Urinary bladder (tissue), 4 donors: ENCODE results near the gene JAK1. TPM values are rescaled to one million over a fixed set of nuclear protein-coding genes. Genes with fewer than 3 reads are reported as not detected.
A peak's percentile ranks its signal among the peaks of the same experiment; 100 is the strongest.

Experiments used
- DNase-seq: peaks from one replicate; pipeline ENCODE4 v3.0.0-alpha.2; 2015; ENCODE audit errors: extremely low spot score
- H3K27ac ChIP-seq: one replicate; pipeline ENCODE4 v1.5.1; 2013; ENCODE audit warnings: low read depth, mild to moderate bottlenecking, moderate library complexity
- H3K36me3 ChIP-seq: one replicate; pipeline ENCODE4 v1.6.1; 2013; ENCODE audit warnings: mild to moderate bottlenecking, moderate library complexity; ENCODE audit not compliant: insufficient read depth
- H3K4me1 ChIP-seq: one replicate; pipeline ENCODE4 v1.6.1; 2013; ENCODE audit warnings: mild to moderate bottlenecking, moderate library complexity; ENCODE audit not compliant: insufficient read depth
- H3K4me3 ChIP-seq: one replicate; pipeline ENCODE4 v1.5.1; 2013; ENCODE audit warnings: low read depth, low read length
- WGBS: extraction: QIAGEN DNeasy Blood & Tissue Kit; methylation state at CpG from one replicate; pipeline ENCODE4 v1.1.7; 2013; 5-methylcytosine and 5-hydroxymethylcytosine counted together
- polyA plus RNA-seq: library from polyadenylated mRNA; stranded (reverse); fragments of 200-250 nt; gene quantifications from one replicate; pipeline ENCODE4 v1.2.3, GENCODE V29; 2013
- total RNA-seq: library from RNA; depleted of rRNA; stranded (reverse); fragments of >200 nt; gene quantifications from one replicate; pipeline ENCODE4 v1.2.3, GENCODE V29; 2014
- donor health status: healthy with polysubstance abuse.
- donor health status: healthy.

Gene JAK1
- total and polyA plus RNA-seq, 2 donors = 86.8 to 137 TPM

DNA sequence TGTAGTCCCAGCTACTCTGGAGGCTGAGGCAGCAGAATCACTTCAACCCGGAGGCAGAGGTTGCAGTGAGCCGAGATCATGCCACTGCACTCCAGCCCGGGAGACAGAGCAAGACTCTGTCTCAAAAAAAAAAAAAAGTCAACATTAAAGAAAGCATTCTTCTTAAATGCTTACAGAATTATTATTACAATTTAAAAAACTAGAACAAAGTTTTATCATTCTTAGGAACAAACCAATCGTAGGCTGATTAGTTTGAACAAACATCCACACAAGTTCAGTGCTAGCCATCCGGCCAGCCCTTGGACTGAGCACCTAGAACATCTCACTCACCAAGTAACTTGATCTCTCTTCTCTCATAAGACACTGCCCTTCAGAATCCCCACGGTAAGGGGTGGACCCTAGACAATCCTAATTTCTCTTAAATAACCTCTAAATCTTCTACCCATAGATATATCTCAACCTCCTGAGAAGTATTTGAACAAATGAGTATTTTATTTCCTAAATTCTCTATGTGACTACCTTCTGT, 16.0 kb downstream of the JAK1 start:
- 72% methylated on average over 6 of the region's 6 CpGs for WGBS
- Histone ChIP-seq H3K36me3 (no peaks in the 10 kb centered on the region), H3K27ac (no peak overlapping the region), H3K4me3 (no peak overlapping the region), H3K4me1 (no peaks in the 10 kb centered on the region)
- DNase-seq = no peak

DNA sequence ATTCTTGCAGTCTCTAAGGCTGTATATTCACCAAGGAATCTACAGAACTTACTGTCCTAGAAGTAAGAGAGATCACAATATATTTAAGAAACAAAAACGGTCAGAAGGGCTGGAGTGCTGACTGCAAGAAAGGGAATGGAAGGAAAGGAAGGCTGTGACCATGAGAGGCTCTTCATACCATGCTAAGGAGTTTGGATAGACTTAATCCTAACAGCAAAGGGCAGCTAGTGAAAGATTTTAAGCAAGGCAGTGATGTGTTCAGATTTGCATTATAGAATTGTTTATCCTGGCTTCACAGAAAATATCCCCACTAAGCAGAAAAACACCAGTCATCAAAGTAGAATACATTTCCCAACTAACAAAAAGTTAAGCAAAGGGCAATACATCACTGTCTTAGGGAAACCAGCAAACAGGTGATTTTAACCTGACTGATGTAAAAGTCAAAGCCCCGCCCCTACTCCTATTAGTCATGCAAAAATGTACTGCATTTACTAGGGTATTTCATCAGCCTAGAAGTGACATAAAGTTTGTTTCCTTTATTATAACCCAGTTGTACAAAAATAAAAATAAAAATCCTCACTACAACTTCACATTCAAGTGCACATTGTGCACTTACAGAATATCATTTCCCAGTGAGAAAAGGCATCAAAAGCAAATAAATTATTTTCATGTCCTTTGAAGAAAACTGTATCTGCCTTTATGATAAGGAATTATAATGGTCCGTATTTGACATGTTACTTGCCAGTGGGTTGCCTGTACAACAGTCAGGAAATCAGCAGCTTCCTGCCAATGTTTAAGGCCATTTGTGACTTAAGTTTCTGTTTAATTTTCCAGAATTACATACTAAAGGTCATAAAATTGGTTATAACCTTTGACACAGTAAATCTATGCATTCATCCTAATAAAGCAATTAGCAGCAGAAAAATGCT, 17.2 kb downstream of the JAK1 start:
- 66% methylated on average over 3 of the region's 3 CpGs for WGBS
- no peak for DNase-seq
- H3K36me3 ChIP-seq = no peaks in the 10 kb centered on the region

DNA sequence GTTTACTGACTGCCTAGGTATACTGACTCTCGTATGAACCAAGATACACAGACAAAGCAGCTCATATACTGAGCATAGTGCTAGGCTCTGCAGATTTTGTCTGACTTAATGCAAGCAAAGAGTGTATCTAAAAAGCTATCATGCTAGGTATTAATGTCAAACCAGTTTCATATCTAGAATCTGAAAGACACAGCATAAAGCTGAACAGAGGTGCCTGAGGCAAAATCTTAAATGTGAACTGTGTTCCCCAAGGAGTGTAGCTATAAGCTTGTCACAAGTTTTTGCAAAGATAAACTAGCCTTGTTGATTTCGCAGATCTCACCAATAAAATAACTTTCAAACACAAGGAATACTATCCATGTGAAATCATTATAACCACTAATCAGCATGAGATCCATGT, 18.1 kb downstream of the JAK1 start:
- no peak overlapping the region for H3K27ac ChIP-seq
- no peaks in the 10 kb centered on the region for H3K36me3 ChIP-seq
- DNase-seq = no peak
- no peaks in the 10 kb centered on the region for H3K4me1 ChIP-seq
- no peak overlapping the region for H3K4me3 ChIP-seq
- WGBS = 84% methylated on average over 2 of the region's 2 CpGs

More for the DNA sequence above, 17.2 kb downstream of the JAK1 start:
- no peak overlapping the region for H3K27ac ChIP-seq
- no peaks in the 10 kb centered on the region for H3K4me1 ChIP-seq
- H3K4me3 ChIP-seq = no peak overlapping the region

DNA sequence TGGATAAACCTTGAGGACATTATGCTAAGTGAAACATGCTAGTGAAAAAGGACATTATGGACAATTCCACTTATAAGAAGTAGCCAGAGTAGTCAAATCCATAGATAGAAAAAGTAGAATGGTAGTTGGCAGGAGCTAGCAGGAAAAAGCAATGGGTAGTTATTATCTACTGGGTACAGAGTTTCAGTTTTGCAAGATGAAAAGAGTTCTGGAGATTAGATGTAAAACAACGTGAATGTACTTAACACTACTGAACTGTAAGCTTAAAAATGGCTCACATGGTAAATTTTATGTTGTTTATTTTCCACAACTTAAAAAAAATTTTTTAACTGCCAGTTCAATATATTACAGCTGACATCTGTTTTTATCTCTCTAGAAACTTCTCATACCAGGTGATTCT, 19.4 kb downstream of the JAK1 start:
- H3K4me3 ChIP-seq = no peak overlapping the region
- H3K36me3 ChIP-seq = no peaks in the 10 kb centered on the region
- H3K4me1 ChIP-seq = no peaks in the 10 kb centered on the region
- no peak overlapping the region for H3K27ac ChIP-seq
- 78% methylated on average over 1 of the region's 1 CpG for WGBS
- no peak for DNase-seq

DNA sequence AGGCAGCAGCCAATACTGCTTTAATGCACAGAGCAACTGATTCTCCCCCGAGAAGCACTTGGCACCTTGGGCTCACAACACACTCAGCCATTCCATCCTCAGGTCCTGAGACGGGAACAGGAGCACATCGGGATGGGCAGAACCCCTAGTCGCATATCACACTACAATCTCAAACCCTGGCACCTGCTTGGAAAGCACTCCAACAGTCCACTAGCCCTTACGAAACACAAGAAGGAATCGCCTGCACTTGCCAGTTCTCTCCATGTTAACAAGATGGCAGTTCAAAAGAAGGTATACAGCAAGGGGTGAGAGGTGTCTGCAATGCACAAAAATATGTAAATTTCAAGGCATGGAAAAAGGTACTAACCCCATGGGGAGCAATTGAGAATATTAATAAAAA, 21.4 kb downstream of the JAK1 start:
- H3K4me1 ChIP-seq = peaks cover 6% of the 10 kb centered on the region
- no peak overlapping the region for H3K4me3 ChIP-seq
- no peak for DNase-seq
- H3K36me3 ChIP-seq = no peaks in the 10 kb centered on the region
- WGBS = 93% methylated on average over 6 of the region's 6 CpGs
- no peak overlapping the region for H3K27ac ChIP-seq

DNA sequence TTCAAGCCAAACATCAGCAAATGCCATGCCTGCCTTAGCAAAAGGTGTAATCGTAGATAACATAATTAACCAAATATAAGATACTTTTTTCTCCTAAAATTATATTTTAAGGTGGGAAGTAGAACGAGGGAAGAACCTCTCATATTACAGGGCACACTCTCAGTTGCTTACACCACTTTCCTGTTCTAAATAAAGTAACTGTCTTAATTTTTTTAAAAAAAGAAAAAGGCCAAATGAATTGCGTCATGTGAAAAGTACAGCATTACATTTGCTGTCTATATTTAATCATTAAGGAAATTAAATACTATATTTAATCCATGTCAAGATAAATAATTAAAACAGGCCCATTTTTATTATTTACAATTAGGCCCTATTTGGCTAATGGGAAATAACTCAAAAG, 23.7 kb downstream of the JAK1 start:
- Histone ChIP-seq H3K36me3 (no peaks in the 10 kb centered on the region), H3K4me3 (no peak overlapping the region), H3K4me1 (peaks cover 6% of the 10 kb centered on the region), H3K27ac (no peak overlapping the region)
- WGBS = 47% methylated on average over 3 of the region's 3 CpGs
- no peak for DNase-seq

DNA sequence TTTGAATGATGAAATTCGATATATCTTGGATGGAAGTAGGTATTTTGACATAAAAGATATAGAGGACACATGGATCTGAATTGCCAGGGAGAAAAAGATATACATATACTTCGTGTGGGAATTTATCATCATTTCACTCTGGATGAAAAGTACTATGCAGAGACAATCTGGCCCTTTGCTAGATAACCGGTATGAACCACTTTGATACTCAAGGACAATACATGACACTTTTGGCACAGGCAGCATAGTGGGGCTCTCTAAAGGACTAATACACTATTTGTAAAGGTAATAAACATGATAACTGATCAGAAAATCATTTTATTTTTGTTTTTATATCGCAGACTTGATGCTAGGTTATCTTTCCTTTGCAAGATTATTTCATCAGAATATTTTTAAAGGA, 24.2 kb downstream of the JAK1 start:
- 88% methylated on average over 4 of the region's 4 CpGs for WGBS
- Histone ChIP-seq H3K27ac (no peak overlapping the region), H3K4me1 (peaks cover 6% of the 10 kb centered on the region), H3K36me3 (no peaks in the 10 kb centered on the region), H3K4me3 (no peak overlapping the region)
- no peak for DNase-seq

DNA sequence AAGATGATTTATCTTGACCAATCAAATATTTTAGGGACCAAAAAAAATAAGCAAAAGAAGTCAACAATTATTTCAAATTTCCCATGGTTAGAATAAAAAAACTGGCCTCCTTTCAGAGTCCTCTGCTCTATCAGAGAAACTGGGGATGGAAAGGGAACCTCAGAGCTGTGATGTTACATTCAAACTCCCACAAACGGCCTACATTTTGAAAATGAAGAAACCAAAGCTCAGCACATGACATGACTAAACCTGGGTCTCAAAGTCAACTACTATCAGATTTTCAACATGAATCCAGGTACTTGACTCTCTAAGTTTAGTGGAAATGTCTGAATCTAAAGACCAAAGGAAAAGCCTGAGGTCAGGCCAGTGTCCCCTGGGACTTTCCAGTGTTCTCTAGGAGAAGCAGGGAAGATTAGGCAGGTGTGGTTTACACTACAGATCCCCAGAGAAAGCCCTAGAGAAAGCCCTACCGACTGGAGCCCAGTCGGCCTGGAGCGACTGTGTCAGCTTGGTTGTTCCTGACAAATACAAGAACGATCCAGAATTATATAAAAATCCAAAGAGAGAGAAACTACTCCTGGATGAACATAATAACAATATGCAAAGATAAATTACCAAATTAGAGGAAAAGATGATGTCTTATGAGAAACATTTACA, 24.8 kb downstream of the JAK1 start:
- Histone ChIP-seq H3K36me3 (no peaks in the 10 kb centered on the region), H3K4me3 (no peak overlapping the region), H3K27ac (no peak overlapping the region), H3K4me1 (peaks cover 6% of the 10 kb centered on the region)
- no peak for DNase-seq
- 78% methylated on average over 5 of the region's 5 CpGs for WGBS

DNA sequence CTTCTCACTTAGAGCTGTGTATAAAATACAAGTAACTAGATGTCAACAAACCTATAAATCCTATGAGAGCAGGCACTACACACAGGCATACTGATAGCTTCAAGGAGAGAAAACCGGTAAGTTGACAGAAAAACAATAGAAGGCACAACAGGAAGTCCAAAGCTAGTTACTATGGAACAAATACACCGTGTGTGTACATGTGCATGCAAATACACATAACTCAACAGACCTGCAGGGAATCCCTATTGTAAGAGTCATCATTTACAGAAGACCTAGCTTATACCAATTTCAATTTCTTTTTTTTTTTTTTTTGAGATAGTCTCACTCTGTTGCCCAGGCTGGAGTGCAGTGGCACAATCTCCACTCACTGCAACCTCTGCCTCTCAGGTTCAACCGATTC, 26.3 kb downstream of the JAK1 start:
- no peaks in the 10 kb centered on the region for H3K36me3 ChIP-seq
- no peak overlapping the region for H3K4me3 ChIP-seq
- H3K27ac ChIP-seq = no peak overlapping the region
- peaks cover 6% of the 10 kb centered on the region for H3K4me1 ChIP-seq
- WGBS = 78% methylated on average over 3 of the region's 3 CpGs
- no peak for DNase-seq

DNA sequence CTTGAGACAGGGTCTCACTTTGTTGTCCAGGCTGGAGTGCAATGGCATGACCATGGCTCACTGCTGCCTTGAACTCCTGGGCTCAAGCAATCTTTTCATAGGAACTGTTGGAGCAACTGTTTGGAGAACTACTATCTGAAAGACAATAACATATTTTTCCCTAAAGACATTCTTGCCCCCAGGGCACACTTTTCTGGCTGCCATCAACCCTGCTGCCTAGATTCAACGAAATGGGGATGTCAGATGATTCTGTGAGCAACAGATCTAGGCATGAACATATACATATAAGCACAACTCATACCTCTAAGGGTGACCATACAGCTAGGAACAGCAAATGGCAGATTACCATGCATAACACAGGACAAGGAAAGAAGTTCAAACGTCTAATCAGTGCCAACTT, 27.4 kb downstream of the JAK1 start:
- WGBS = 76% methylated on average over 2 of the region's 2 CpGs
- DNase-seq = no peak
- peaks cover 6% of the 10 kb centered on the region for H3K4me1 ChIP-seq
- H3K36me3 ChIP-seq = no peaks in the 10 kb centered on the region
- no peak overlapping the region for H3K4me3 ChIP-seq
- H3K27ac ChIP-seq = no peak overlapping the region

DNA sequence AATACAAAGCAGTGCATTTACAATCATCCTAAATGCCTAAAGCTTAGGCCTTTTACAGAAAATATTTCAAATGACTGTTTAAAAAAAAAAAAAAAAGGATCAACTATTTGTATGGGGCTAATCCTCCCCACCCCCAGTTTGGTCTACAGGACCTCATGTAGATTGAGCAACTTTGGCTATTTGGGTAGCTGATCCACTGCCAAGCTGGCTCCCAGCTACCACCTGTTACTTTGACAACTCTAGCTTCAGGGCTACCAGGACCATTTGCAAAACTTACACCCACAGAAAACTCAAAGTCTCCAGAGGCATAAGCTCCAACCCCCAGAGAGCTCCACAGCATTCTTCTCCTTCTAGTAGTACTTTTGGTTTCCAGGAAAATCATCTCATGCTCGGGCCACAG, 29.4 kb downstream of the JAK1 start:
- DNase-seq = no peak
- Histone ChIP-seq H3K4me3 (no peak overlapping the region), H3K4me1 (peaks cover 6% of the 10 kb centered on the region), H3K27ac (no peak overlapping the region), H3K36me3 (no peaks in the 10 kb centered on the region)
- WGBS = 88% methylated on average over 1 of the region's 1 CpG

DNA sequence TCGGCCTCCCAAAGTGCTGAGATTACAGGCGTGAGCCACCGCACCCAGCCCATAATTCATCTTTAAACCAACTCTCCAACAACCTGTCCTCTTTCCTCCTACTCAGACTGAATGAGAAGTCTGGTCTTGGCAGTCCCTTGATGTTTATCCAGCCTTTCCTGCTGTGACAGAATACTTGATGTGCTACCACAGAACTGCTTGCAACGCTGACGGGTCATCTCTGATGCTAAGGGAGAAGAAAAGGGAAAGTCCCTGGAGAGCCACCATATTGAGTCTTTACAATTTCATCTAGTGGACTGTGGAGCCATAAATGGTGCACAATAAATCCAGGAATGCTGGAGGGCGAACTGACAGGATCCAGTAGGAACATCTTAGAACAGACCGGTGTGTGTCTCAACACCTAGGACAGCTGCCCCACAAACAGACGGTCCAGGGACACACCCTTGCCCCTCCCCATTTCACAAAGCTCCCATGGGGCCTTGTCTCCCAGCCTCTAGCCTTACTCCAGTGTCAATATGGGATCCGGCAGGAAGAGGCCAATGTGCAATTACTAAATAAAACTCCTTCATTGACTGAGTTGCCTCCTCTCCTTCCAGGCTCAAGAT, 30.7 kb downstream of the JAK1 start:
- Histone ChIP-seq H3K36me3 (no peaks in the 10 kb centered on the region), H3K27ac (no peak overlapping the region), H3K4me3 (no peak overlapping the region), H3K4me1 (no peaks in the 10 kb centered on the region)
- DNase-seq = no peak
- WGBS = 92% methylated on average over 9 of the region's 9 CpGs

DNA sequence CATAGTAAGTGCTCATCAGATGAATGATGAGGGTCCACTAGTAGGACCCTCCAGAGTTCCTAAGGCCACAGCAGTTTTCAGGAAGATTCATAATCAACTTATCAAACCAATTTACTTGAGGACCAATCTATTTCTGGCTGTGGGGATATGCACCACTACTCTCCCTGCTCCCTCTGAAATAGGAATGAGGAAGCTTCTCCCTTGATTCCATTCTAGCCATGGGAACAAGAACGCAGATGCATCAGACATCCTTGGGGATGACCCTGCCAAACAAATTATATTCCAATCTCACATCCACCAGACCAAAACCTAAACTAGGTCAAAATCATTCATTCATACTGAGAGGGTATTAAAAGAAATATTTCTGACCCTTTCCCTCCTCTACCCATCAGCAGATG, 31.5 kb downstream of the JAK1 start:
- no peak for DNase-seq
- Histone ChIP-seq H3K4me3 (no peak overlapping the region), H3K36me3 (no peaks in the 10 kb centered on the region), H3K4me1 (no peaks in the 10 kb centered on the region), H3K27ac (peak overlapping the region; percentile 13)
- WGBS = 90% methylated on average over 1 of the region's 1 CpG
